ENCODE measurements around the gene GBF1. TPM values are rescaled to one million over a fixed set of nuclear protein-coding genes. Genes with fewer than 3 reads are reported as not detected.

GBF1 gene
- total RNA-seq, 1 experiment from 2014 or later: 23.7 TPM

- Histone ChIP-seq H2BK12ac (ENCODE audit: insufficient read length, low read depth, low read length) (no peak overlapping the region), H3T11ph (ENCODE audit: low read length) (no peak overlapping the region), H3K56ac (ENCODE audit: insufficient read length, low read depth, low read length) (no peak overlapping the region), H2AFZ (ENCODE audit: low read length) (no peak overlapping the region), H3K9ac (ENCODE audit: extremely low read depth, insufficient read length, low read length) (no peak overlapping the region), H2BK5ac (ENCODE audit: insufficient read length, low read length) (no peak overlapping the region), H4K91ac (ENCODE audit: insufficient read length, low read depth, low read length) (no peak overlapping the region), H2BK20ac (ENCODE audit: low read depth, low read length, poor library complexity, severe bottlenecking) (no peak overlapping the region), H3K27ac (ENCODE audit: insufficient read length, low read depth, low read length) (no peak overlapping the region), H4K20me1 (ENCODE audit: control insufficient read depth, insufficient read depth, insufficient read length) (peaks cover 2% of the 10 kb centered on the region), H2AK5ac (ENCODE audit: insufficient read length, low read length) (no peak overlapping the region), H3K4me1 (ENCODE audit: insufficient read depth, low read length) (no peaks in the 10 kb centered on the region), H2BK120ac (ENCODE audit: low read depth, low read length, poor library complexity, severe bottlenecking) (no peak overlapping the region), H3K14ac (ENCODE audit: insufficient read depth, low read length) (no peak overlapping the region), H3K23me2 (ENCODE audit: insufficient read length, low read depth, low read length, poor library complexity, severe bottlenecking) (peaks cover 9% of the 10 kb centered on the region), H2BK15ac (ENCODE audit: low read depth, low read length) (no peak overlapping the region), H3K27me3 (ENCODE audit: insufficient read depth, low read length) (peaks cover 67% of the 10 kb centered on the region), H3K79me2 (ENCODE audit: insufficient read depth, low read length) (no peaks in the 10 kb centered on the region), H3K18ac (ENCODE audit: insufficient read length, low read depth, low read length) (no peak overlapping the region), H3K4ac (ENCODE audit: low read depth, low read length) (no peak overlapping the region), H4K8ac (replicated peaks; ENCODE audit: insufficient read length, low read depth, low read length) (no peak overlapping the region), H4K5ac (ENCODE audit: insufficient read length, low read depth, low read length) (no peak overlapping the region), H3K23ac (ENCODE audit: insufficient read length, low read depth, low read length) (no peak overlapping the region), H3K79me1 (ENCODE audit: insufficient read depth, low read depth, low read length, poor library complexity, severe bottlenecking) (no peaks in the 10 kb centered on the region), H3K4me2 (ENCODE audit: insufficient read depth, insufficient read length, low read length) (no peak overlapping the region), H3K9me3 (ENCODE audit: control insufficient read depth, low read depth, low read length) (no peaks in the 10 kb centered on the region)
- Mint-ChIP-seq H3K4me1 (peaks cover 4 to 19% of the 10 kb centered on the region in 2 experiments), H3K4me3 (no peak overlapping the region), H3K27me3 (ENCODE audit: low read depth) (peaks cover 98% of the 10 kb centered on the region), H3K9me3 (no peaks in the 10 kb centered on the region; a peak in 1 of 5 replicates), H3K36me3 (ENCODE audit: insufficient read depth in 1 of 3, low read depth in 3 of 3) (no peaks in the 10 kb centered on the region; a peak in 1 of 7 replicates), H3K27ac (no peak overlapping the region)
- no peak for DNase-seq
- no CpG with 5 or more reads among the region's 1 CpG for whole genome bisulfite sequencing (ENCODE audit: extremely low coverage, insufficient read length, low lambda C conversion rate)
- no peak for TF ChIP-seq CTCF (conservative IDR thresholded peaks at IDR 0.05)
Measured at GRCh38 chr10:102235598-102235920, 9.8 kb upstream of the GBF1 start.
